ENCODE measurements around the gene NELL2.

Gene NELL2

DNA sequence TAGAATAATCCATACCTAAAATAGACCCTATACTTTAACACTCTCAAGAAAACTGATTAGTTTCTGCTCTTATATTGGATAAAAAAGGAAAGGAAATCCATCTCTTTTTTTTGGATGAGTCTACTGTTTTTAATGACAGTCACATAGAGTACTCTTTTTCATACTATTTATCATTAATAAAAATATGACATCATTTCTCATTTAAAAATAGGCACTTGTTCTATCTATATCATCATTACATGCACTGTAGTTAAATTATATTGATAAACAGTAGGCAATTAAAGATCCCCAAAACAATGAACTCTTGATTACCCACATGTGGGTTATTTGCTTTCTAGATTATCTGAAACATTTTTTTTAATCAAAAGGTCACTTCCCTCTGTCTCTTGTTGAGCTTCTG is 338.8 kb downstream of the NELL2 start:
- DNase-seq (ENCODE audit: low read depth in 2 of 2): no peak

DNA sequence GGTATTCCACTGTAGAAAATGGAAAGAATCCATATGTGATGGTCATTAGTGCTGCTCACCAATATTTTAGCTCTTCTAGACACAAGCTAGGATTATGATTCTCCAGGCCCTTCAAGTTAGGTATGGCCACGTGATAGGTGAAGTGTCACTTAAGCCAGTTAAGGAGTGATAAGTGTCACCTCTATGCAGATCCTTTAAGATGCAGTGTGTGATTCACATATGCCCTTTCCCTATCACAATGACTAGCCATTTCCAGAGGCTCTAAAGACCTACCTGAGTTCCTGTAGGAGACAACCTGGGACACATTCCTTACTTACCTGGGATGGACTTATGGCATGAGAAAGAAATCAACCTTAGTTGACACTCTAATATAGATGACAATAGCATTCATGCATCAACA is 343.2 kb downstream of the NELL2 start:
- DNase-seq (ENCODE audit: low read depth in 2 of 2): no peak

DNA sequence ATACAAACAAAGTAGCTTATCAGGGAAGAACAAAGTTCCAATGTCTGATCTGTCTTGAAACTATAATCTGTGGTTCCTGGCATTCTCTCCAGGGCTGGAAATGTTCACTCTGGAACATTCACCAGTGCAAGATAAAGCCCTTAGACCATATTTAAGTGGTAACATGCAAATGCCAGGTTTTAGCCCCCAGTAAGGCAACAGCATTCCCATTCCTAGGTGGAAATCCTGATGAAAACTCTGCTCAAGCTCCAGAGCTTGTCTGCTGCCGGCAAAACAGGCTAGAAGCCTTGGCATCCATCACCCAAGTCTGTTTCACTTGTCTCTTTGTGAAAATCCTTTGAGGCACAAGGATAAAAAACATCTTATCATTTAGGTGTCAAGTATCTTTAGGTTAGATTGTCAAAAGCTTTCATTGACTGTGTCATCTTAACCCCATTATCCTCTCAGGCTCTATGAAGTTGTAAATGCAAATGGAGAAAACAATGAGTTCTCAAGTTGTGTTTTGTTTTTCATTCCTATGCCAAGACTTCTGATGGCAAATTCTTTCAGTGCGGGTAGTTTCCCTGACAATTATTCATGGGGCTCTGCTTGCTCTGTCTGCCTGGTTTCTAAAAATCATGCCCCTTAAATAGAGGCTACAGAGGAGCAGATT is 344.7 kb downstream of the NELL2 start:
- DNase-seq (ENCODE audit: low read depth in 2 of 2): no peak

DNA sequence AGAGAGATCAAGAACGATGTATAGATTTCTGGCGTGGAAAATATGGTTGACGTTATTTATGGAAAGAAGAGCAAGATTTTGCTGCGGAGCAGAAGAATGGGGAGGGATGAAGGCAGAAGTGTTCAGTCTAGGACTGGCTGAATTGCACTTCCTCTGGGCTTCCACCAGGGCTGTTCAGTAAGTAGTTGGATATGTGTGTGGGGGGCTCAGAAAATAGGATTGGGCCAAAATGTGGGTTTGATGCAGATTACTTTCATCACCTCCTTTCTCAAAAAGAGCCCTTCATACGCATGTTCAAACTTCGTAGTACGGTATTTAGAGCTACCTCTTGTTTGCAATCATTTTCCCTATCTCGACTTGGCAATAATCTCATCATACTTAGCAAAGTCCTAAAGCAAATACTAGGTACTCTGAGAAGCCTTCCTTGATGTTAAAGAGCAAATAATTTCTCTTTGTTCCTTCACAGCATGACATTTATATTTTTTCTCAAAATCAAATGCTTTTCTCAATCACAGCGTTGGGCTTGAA is 349.4 kb downstream of the NELL2 start:
- no peak for DNase-seq (ENCODE audit: low read depth in 2 of 2)

DNA sequence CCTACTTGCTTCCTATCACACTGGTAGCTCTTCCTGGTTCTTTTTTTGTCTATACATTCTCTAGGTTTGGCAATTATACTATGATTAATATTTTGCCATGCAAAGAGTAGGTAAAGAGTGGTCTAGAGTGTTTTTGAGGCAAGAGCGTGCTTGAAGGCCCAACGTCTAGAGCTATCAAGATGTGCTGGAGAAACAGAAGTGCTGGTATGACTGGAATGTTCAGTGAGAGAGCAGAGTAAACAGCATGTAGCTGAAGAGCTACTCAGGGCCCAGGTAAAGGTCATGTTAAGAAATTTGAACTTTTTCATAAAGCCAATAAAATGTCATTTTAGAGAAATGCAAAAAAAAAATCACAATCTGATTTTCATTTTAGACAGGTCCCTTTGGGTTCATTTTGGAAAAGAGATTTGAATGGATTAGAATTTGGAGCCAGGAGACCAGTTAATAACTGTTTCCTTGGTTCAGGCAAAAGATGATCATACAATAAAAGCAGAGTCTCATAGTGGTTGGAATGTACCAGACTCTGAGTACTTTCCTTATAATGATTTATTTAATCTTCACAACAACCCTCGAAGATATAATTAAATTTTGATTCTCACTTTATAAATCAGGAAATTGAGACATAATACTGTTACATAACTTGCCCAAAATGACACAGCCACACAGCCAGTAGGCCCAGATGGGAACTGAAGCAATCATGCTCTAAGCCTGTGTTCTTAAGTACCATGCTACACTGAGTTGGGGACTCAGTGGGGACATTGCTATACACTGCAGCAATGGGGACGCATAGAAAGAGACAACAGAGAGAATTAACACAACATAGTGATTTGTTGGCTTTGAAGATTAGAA is 350.1 kb downstream of the NELL2 start:
- no peak for DNase-seq (ENCODE audit: low read depth in 2 of 2)

DNA sequence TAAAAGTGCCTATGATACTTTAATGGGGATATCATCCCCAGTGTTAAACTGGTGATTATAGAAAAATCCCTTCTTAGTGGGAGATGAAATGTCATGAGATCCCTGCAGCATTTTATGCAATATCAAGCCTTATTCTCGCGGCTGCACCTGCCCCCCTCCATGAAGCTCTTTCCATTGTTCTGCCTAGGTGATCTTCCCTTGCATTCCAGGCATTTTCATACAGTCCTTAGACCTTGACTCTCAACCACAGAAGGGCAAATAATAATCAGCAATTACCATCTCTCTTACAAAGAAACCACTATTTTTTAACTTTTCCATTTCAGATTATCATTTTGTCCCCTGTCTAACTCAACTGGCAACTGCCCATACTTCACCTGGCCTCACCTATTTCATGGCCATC is 352.3 kb downstream of the NELL2 start:
- no peak for DNase-seq (ENCODE audit: low read depth in 2 of 2)

DNA sequence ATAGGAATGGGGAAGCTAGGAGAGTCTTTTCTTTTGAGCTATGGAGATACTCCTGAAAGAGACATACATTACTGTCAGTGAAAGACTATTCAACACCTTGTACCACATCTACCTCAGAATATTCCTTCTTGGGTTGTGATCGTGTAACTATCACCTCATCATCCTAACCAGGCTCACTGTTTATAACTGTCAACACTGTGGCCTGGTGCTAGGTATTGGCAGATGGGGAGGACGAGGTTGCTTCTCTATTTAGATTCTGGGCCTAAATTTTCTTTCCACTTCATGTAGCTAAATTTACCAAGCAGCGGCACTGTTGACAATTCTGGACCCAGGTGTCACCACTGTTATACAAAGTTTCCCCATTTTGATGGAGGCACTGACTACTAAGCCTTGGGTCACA is 354.4 kb downstream of the NELL2 start:
- no peak for DNase-seq (ENCODE audit: low read depth in 2 of 2)

DNA sequence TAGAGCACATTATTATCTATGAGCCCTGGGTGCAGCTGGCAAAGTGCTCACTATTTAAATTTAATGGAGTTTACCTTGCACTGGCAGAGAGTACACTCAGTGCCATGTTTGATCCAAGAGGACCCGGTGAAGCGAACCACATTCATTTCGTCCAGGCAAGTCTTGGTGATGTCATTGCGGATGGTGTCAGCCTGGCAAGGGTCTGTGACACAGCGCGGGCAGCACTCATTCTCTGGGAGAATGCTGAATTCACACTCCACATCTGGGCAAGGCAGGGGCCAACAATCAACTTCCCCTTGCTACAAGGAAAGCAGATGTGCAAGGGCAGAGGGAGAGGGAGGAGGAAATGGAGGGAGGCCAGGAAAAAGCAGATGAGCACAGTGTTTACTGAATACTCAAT is 356.2 kb downstream of the NELL2 start:
- DNase-seq (ENCODE audit: low read depth in 2 of 2): no peak

DNA sequence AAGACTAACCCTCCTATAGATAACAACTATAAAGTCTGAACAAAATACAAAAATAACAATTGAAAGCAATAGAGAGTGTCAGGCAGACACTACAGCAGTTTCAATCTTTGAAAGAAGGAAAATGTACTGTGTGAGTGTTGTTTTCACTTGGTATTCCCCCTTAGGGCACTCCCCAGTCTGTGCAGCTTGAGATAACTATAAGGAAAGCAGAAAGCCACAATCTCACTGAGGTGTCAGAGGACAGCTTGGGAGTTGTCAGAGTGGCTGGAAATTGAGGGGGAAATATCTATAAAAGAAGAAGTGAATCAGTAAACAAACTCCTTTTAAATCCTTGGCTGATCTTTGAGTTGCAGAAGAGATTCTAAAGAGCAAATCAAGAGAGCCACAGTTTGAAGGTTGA is 364.8 kb downstream of the NELL2 start:
- no peak for DNase-seq (ENCODE audit: low read depth in 2 of 2)

DNA sequence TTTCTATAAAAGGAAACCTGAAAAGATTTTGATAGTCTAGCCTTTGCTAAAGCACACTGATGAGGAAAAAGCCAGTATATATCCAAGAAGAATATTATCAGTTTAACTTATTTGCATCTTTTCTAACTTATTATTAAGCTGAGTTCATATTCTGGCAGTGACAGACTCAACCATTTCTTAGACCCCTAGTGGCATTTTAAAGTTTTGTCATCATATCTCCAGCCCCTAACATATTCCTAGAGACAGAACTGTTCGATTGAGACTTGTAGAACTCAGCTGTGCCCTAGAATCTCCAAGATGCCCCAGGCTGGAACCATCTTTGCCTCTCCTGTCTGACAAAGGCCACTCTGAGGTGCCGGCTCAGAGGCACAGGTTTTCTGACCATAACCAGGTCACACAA is 365.6 kb downstream of the NELL2 start:
- DNase-seq (ENCODE audit: low read depth in 2 of 2): no peak

DNA sequence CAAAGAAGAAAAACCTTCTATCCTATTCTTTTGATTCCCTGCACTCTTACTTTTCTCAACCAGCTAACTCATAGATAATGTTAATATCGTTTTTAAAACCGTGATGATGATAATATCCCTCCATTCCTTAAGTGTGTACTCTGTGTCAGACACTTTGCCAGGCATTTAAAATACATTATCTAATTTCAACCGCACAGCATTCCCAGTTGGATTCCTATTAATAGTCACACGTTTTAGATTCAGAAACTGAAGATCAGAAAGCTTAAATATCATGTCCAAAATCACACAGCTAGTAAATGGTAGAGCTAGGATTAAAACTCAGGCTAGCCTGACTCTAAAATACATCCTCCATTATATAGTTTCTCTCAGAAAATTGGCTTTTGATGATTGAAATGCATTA is 366.0 kb downstream of the NELL2 start:
- DNase-seq (ENCODE audit: low read depth in 2 of 2): no peak

DNA sequence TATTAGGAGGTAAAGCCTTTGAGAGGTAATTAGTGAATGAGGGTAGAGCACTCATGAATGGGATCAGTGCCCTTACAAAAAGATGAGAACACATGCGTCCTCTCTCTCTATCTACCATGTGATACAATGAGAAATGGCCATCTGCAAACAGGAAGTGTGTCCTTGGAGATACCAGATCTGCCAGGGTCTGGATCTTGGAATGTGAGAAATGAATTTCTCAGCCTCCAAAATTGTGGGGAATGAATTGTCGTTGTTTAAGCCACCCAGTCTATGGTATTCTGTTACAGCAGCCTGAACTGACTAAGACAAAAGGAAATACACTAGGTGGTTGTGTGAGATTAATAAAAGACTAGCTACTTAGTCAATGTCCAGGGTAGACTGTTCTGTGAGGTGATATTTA is 366.6 kb downstream of the NELL2 start:
- no peak for DNase-seq (ENCODE audit: low read depth in 2 of 2)

DNA sequence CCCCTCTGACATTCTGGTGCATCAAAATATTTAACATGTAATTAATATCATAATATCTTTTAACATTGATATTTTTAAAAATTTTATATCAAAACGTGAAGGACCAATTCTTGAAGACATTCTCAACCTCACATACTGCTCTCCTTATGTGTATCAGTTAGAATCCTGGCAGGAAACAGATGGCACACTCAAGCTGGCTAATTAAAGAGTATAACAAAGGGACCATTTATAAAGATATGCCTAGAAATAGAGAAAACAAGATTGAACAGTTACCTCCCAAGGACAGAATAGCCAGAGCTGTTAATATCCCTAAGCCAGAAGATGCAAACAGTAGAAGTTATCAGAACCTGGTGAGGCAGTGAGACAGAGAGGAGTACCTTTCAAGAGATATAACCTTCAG is 368.7 kb downstream of the NELL2 start:
- no peak for DNase-seq (ENCODE audit: low read depth in 2 of 2)

DNA sequence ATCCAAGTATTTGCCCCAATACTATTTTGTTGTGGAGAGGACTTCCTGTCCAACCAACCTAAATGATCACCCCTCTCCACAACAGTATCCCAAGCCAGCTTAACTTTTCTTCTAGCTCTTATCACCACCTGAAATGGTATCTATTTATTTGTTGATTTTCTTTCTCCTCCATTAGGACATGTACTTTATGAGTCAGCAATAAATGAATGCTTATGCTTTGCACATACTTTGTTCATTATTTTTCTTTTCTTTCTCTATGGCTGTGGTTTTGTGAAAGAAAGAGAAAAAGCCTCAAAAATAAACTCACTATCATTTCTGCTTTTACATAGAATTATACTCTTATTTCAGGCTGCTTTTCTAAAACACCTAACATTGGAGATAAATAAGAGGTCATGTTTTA is 371.3 kb downstream of the NELL2 start:
- no peak for DNase-seq (ENCODE audit: low read depth in 2 of 2)

DNA sequence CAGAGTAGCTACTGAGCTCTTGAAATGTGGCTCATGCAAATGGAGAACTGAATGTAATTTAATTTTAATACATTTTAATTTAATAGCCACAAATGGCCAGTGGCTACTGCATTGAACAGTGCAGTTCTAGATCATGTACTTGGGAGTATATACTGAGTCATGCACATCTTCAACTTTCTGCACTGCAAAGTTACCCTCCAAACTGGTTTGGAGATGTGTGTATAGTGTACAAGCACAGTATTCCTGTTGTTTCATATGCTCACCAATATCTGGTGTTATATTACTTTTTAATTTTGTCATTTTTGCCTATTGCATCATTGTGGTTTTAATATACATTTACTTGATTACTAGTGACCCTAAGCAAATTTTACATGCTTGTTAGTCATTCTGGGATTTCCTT is 372.8 kb downstream of the NELL2 start:
- DNase-seq (ENCODE audit: low read depth in 2 of 2): no peak

DNA sequence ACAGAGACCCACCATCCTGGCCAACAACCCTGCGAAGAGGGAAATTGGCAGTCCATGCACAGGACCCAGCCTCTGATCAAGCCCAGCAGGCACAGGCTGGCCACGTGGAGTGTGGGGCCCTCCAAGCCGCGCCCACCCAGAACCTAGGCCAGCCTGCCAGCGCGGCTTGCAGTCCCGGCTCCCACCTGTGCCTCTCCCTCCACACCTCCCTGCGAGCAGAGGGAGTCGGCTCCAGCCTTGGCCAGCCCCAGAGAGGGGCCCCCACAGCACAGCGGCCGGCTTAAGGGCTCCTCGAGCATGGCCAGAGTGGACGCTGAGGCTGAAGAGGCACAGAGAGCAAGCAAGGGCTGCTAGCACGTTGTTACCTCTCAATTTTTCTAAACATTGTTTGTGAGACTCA is 373.4 kb downstream of the NELL2 start:
- DNase-seq (ENCODE audit: low read depth in 2 of 2): no peak

DNA sequence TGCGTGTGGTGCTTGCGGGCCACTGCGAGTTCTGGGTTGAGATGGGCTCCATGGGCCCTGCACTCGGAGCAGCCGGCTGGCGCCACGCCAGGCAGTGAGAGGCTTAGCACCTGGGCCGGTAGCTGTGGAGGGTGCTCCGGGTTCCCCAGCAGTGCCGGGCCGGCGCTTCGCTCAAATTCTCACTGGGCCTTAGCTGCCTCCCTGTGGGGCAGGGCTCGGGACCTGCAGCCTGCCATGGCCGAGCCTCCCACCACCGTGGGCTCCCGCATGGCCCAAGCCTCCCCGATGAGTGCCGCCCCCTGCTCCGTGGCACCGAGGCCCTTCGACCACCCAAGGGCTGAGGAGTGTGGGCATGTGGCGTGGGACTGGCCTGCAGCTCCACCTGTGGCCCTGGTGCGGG is 375.7 kb downstream of the NELL2 start:
- DNase-seq (ENCODE audit: low read depth in 2 of 2): no peak

DNA sequence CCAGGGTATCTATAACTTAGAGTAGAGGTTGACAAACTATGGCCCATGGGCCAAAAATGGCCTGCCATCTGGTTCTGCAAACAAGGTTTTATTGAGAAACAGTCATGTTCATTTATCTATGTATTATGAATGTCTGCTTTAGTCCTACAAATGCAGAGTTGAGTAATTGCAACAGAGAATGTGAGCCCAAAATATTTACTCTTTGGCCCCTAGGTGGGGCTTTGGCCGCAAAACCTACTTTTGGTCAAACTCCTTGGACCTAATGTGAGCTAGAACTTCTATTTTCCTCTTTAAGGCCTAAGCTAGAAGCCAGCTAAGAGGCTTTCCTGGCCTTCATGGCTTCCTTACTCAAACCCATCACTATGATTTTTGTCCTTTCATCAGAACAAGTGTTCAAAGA is 379.1 kb downstream of the NELL2 start:
- no peak for DNase-seq (ENCODE audit: low read depth in 2 of 2)

DNA sequence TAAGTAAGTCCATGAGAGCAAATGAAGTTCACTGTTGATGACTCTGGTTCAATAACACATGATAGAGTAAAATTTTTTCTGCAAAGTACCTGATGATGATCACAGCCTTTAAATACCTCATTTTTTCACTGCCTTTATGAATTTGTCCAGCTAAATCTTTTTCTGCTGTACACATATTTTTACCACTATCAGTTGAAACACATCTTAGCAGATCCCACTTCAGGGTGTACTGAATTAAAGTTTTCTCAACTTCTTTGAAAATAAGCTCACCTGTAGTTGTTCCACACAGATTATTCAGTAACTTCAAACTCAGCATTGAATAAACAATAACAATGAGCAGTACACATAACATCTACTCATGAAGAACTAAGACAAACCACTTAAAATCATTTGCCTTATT is 385.9 kb downstream of the NELL2 start:
- no peak for DNase-seq (ENCODE audit: low read depth in 2 of 2)

DNA sequence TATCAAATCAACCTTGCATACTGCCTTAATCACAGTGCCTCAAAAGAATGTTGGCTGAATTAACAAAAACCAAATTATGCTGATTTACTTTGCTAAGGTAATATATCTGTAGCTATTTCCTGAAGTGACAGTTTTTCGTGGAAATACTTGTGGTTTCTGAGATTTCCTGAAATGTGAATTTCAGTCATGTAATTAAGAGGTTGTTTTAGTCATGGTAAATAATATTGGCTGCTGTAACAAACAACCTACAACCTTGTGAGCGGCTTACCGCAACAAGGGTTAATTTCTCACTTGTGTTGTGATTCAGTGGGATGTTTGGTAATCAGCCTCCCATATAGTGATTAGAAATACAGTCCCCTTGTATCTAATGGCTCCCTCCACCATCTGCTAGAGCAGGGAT is 387.9 kb downstream of the NELL2 start:
- no peak for DNase-seq (ENCODE audit: low read depth in 2 of 2)

DNA sequence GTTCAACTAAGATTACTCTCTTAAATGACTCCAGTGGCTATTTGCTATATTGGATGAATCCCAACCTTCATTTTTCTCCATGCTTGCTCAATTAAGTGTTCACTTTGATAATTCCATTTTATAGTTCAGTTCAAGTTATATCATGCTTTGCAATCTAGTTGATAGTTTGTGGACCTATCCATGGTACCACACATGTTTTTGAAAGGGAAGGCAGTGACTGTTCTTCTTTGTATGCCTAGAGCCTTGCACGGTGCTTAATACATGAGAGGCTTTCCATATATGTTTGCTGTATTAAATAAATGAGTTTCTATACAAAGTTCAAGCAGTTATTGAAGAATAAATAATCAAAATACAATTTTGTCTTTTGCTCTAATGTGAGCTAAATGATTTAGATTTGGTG is 391.3 kb downstream of the NELL2 start:
- no peak for DNase-seq (ENCODE audit: low read depth in 2 of 2)

DNA sequence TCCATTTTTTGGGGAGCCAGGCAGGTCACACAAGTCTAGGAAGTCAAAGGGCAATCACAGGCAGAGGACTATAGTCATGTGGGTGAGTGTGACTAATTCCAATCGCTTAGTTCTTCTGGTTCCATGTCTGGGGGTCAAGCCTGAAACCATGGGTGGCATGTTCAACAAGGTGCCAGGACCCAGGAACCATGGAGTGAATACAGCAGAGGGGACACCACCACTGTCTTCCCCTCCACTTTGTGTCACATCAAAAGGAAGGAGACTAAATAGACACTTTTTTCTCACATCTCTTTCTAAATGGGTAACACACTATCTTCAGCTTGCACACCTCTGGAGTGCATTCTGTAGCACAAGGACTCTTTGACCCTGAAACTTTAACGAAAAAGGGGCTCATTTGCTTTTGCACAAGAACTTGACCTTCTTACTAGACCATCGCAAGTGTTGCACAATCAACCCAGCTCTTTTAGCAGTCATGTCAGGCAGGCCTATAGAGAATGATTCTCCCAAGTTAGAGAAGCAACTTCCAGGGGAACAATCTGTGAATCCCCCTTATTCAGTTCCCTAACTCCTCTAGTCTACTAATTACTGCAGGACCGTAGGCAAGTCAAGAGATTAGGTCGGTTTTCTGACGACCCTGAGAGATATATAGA is 398.7 kb downstream of the NELL2 start:
- no peak for DNase-seq (ENCODE audit: low read depth in 2 of 2)

DNA sequence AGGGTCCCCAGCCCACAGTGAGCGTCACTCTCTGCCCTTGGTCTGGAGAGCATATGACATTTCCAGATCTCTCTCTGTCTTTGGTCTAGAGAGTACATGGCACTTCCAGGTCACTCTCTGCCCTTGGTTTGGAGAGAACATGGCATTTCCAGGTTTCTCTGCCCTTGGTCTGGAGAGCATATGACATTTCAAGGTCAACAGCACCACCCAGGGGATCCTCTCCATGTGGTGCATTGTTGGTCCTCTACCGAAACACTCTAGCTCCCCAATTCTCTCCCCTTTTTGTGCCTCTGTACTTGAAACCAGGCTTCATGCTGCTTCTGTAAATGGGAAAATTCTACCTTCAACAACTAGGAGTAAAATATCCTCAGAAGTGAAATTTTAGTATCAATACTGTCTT is 399.4 kb downstream of the NELL2 start:
- DNase-seq (ENCODE audit: low read depth in 2 of 2): no peak

Data from stimulated activated CD8-positive, alpha-beta memory T cell treated with anti-CD3 and anti-CD28 coated beads, Interleukin-7, amount 100 ng/mL, for 1 hour (primary cell).